ENCODE measurements around the gene NIPBL.
"Not testable (repeated sequence)": the region's sequence is repeated elsewhere in the genome, so short reads cannot be mapped to it uniquely, and the experiment has no call there.

Gene NIPBL

DNA sequence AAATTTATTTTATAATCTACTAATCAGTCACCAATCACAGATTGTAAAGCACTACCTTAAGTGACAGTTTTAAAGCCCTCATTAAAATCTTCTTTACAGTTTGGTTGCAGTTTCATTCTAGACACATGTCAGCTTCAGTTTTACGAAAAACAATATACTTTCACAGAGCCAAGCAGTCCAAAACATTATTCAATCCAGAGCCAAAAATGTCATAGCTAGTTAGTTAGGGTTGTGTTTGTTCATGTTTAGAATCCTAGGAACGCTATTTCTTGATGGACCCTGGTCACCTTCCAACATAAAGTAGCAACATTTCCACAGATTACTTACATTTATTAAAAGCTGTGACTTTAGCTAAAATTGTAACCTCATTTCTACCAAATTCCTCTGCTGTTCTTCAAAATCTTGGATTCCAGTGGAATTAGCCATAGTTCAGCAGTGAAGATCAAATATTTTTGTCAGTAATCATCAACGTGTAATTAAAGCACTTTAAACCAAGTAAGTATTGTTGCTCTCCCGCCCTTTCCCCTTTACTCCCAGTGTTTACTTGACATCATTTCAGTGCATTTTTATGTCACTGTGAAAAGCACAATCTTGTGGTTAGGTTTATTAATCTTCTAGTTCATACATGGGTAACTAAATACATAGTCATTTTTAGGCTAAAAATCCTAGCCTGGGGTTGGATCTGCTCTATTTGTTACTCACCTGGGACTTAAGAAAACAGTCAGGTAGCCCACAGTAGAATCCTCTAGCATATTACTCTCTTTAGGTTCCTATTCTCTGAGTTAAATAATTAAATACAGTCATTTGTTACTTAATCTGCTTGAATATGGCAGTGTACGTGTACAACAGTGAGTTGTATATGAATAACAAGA lies 74.3 kb downstream of the NIPBL start:
- DNase-seq = no peak

DNA sequence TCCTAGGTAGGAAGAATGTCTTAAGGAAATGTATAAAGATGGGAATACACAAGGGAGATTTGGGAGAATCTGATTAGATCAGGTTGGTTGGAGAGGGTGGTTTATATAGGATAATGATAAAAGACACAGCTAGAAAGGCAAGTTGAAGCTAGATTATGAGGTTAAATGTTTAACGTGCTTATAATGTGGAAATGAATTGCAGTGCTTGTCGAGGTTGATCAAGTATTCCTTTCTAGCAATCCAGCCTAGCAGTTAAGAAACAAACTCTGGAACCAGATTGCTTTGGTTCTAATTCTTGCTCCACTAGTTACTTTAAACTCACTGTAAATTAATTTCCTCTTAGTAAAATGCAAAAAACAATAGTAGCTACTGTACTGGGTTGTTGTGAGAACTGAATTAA lies 76.5 kb downstream of the NIPBL start:
- no peak for DNase-seq

- no peak for DNase-seq
Observed at GRCh38 chr5:36957953-36958537, 81.5 kb downstream of the NIPBL start.

GRCh38 chr5:36958612-36959011 lies 82.0 kb downstream of the NIPBL start:
- DNase-seq = no peak

DNA sequence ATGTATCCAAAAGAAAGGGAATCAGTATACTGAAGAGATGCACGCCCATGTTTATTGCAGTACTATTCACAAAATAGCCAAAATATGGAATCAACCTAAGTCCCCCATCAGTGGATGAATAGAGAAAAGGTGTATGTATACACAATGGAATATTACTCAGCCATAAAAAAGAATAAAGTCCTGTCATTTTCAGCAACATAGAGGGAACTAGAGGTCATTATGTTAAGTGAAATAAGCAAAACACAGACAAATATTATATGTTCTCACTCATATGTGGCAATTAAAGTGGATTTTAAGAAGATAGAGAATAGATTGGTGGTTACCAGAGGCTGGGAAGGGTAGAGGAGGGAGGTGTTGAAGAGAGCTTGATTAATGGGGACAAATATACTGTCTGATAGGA lies 88.6 kb downstream of the NIPBL start:
- DNase-seq = no peak

- DNase-seq = no peak
Observed at GRCh38 chr5:36969700-36970395, 93.3 kb downstream of the NIPBL start.

GRCh38 chr5:36978196-36978595 lies 101.6 kb downstream of the NIPBL start:
- DNase-seq = no peak

- no peak for DNase-seq
Observed at GRCh38 chr5:36982146-36982545, 105.6 kb downstream of the NIPBL start.

DNA sequence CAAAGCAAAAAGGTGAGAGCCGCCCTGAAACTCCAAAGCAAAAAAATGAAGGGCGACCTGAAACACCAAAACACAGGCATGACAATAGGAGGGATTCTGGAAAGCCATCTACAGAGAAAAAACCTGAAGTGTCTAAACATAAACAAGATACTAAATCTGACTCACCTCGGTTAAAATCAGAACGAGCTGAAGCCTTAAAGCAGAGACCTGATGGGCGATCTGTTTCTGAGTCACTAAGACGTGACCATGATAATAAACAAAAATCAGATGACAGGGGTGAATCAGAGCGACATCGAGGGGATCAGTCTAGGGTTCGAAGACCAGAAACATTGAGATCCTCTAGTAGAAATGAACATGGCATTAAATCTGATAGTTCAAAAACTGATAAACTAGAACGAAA lies 108.8 kb downstream of the NIPBL start:
- no peak for DNase-seq

- DNase-seq = no peak
Observed at GRCh38 chr5:36988396-36988795, 111.8 kb downstream of the NIPBL start.

- DNase-seq = no peak
Observed at GRCh38 chr5:36998578-36998977, 122.0 kb downstream of the NIPBL start.

DNA sequence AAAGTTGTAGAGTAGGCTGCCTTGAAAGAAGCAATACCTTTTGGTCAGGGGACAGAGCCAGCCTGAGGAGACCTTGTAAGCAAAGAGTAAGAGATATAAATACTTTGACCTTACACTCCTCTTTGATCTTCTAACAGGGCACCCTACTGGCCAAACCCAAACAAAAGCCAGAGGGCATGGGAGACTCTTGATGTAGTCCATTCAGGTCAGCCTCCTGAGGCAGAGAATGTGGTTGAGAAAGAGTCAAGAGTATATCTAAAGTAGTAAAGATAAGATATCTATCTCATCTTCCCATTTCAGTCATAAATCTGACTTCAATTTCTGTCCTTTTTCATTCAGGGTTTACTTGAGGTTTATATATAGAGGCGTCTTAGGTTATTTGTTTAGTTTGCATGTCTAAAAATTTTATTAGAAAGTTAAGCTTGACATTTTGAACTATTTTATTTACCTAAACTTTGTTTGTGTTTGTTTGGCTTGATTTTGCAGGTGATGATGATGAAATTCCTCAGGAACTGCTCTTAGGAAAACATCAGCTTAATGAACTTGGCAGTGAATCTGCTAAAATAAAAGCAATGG lies 125.7 kb downstream of the NIPBL start:
- no peak for DNase-seq

DNA sequence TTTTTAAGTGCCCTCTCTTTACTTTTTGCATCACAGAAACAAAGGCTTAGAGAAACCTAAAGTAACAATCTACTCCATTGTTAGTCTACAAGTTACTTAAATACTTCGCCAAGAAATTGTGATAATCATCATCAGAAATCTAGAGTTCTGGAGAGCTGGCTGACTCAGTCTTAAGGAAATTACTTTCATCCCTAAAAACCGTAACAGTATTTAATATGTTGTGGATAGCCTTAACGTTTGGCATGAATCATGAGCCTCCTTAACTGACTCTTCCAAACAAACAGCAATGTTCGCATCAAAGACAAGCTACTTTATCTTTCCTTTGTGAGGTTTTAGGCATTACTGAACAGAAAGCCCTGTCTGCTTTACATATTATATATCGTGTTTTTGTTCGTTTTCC lies 128.7 kb downstream of the NIPBL start:
- DNase-seq = no peak

GRCh38 chr5:37005946-37006540 lies 129.5 kb downstream of the NIPBL start:
- peak; percentile 4 for DNase-seq

- DNase-seq = not testable (repeated sequence)
Observed at GRCh38 chr5:37013181-37013580, 136.6 kb downstream of the NIPBL start.

GRCh38 chr5:37014321-37014720 lies 137.8 kb downstream of the NIPBL start:
- DNase-seq = no peak

DNA sequence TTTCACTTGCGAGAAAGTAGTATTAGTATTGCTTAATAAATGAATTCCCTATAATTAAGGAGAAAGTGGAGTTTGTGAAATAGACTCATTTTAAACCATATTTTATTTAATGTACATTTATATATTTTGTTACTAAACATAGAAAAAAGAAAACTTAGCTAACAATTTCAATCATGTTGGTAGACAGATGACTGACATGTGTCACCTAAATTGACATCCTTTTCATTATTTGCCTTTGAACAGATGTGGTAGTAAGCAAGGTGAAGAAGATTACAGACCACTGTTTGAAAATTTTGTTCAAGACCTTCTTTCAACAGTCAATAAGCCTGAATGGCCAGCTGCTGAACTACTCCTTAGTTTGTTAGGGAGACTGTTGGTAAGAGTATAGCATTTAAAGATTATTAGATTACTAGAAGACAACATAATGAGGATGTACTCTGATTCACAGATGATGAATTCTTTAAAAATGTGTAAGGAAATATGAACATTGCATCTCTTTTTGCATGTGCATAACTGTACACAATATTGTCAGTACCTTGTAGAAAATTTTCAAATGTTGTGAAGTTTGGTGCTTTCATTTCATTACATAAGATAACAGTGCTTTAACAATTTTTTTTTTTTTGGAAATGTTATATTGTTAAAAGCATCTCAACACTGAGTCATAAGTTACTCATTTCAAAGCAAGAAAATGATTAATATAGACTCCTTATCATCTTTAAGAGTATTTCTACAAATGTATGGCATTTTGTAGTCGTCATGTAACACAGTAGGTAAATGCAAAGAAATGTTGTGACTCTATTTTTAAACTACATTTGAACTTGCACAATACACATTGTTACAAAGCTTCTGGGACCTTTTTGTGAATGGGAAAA lies 139.5 kb downstream of the NIPBL start:
- DNase-seq = no peak

DNA sequence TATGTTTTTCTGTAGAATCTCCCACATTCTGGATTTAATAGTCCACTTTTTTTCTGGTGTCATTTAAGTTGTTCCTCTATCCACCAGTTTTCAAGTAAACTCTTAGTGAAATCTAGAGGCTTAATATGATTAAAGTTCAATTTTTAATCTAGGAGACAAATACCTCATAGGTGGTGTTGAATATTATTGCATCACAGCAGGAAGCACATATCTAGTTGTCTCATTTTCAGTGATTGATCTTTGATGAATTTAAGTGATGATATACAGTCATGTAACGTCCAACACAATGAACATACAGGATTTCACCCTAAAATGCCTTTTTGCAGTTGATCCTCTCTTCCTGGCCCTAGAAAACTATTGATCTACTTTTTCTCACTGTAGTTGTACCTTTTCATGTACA lies 152.3 kb downstream of the NIPBL start:
- DNase-seq = no peak

- DNase-seq = no peak
Observed at GRCh38 chr5:37029436-37029835, 152.9 kb downstream of the NIPBL start.

DNA sequence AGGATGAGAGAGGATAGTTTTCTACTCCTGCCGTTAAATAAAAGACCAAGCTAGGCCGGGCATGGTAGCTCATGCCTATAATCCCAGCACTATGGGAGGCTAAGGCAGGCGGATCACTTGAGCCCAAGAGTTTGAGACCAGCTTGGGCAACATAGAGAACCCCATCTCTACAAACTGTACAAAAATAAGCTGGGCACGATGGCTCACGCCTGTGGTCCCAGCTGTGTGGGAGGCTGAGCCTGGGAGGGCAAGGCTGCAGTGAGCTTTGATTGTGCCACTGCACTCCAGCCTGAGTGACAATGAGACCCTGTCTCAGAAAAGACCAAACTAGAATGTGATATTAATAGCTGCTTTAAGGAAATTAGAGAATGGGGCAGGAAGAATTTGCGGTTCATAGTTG lies 158.4 kb downstream of the NIPBL start:
- no peak for DNase-seq

- no peak for DNase-seq
Observed at GRCh38 chr5:37037840-37038239, 161.3 kb downstream of the NIPBL start.

DNA sequence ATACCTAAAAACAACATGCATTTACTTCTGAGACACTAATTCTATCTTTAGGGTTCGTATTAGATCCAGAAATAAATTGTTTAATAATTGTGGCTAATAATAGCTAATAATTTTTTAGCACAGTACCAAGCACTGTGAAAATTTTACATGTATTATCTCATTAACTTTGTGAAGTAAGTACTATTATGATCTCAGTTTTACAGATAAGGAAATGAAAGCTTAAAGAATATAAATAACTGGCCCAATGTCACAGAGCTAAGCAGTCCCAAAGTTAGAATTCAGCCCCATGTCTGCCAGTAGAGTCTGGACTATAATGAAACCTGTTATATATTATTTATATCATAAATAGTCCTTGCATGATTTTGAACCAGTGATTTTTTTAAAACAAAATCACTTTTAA lies 163.3 kb downstream of the NIPBL start:
- no peak for DNase-seq
